HG03439 (cell line): ENCODE results near the gene DICER1.

Source experiments
- ATAC-seq: cut with Tn5 transposase; IDR thresholded peaks from one replicate; pipeline ENCODE4 v1.9.1; 2021; ENCODE audit warnings: mild to moderate bottlenecking, moderate library complexity; ENCODE audit not compliant: unreplicated experiment

The DICER1 gene

GRCh38 chr14:95126906-95127530, 30.3 kb downstream of the DICER1 start:
- no peak for ATAC-seq

- ATAC-seq = no peak
Measured at GRCh38 chr14:95125915-95126314, 31.4 kb downstream of the DICER1 start.

GRCh38 chr14:95125221-95125620, 32.1 kb downstream of the DICER1 start:
- ATAC-seq = no peak

GRCh38 chr14:95123891-95124579, 33.3 kb downstream of the DICER1 start:
- no peak for ATAC-seq

GRCh38 chr14:95122621-95122945, 34.7 kb downstream of the DICER1 start:
- ATAC-seq = no peak

GRCh38 chr14:95121911-95122620, 35.3 kb downstream of the DICER1 start:
- no peak for ATAC-seq

- no peak for ATAC-seq
Measured at GRCh38 chr14:95119336-95119735, 38.0 kb downstream of the DICER1 start.

GRCh38 chr14:95117937-95118721, 39.2 kb downstream of the DICER1 start:
- no peak for ATAC-seq

GRCh38 chr14:95113476-95113875, 43.9 kb downstream of the DICER1 start:
- no peak for ATAC-seq

- ATAC-seq = no peak
Measured at GRCh38 chr14:95111507-95112164, 45.7 kb downstream of the DICER1 start.

GRCh38 chr14:95110178-95110577, 47.2 kb downstream of the DICER1 start:
- ATAC-seq = no peak

- no peak for ATAC-seq
Measured at GRCh38 chr14:95107711-95108110, 49.6 kb downstream of the DICER1 start.

- no peak for ATAC-seq
Measured at GRCh38 chr14:95106971-95107370, 50.4 kb downstream of the DICER1 start.

GRCh38 chr14:95104911-95105310, 52.4 kb downstream of the DICER1 start:
- no peak for ATAC-seq

- ATAC-seq = no peak
Measured at GRCh38 chr14:95102680-95103044, 54.7 kb downstream of the DICER1 start.

GRCh38 chr14:95101736-95102679, 55.3 kb downstream of the DICER1 start:
- no peak for ATAC-seq

- ATAC-seq = no peak
Measured at GRCh38 chr14:95098984-95099599, 58.2 kb downstream of the DICER1 start.

- ATAC-seq = no peak
Measured at GRCh38 chr14:95097385-95097784, 59.9 kb downstream of the DICER1 start.

GRCh38 chr14:95096476-95096875, 60.9 kb downstream of the DICER1 start:
- ATAC-seq = no peak
